Measurements from ENCODE around the gene PCNX2.

PCNX2 gene

DNA sequence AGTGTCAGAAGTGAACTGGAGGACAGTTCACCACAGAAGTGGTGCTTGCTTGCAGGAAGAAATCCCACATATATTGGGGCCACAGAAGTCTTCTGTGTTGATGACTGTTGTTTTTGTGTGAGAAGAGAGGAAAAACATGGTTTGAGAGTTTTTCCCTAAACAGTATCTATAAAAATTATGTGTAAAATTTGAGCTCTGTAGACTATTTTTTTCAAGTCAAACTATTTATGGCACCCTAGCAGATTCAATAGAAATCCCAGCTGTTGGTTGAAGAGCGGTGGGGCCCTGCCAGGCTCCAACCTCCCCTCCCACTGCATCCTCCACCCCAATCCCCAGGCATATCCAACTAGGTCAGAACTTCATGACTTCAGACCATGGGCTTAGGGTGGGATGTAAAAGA lies 283.5 kb downstream of the PCNX2 start:
- TF ChIP-seq, protein P1, sequence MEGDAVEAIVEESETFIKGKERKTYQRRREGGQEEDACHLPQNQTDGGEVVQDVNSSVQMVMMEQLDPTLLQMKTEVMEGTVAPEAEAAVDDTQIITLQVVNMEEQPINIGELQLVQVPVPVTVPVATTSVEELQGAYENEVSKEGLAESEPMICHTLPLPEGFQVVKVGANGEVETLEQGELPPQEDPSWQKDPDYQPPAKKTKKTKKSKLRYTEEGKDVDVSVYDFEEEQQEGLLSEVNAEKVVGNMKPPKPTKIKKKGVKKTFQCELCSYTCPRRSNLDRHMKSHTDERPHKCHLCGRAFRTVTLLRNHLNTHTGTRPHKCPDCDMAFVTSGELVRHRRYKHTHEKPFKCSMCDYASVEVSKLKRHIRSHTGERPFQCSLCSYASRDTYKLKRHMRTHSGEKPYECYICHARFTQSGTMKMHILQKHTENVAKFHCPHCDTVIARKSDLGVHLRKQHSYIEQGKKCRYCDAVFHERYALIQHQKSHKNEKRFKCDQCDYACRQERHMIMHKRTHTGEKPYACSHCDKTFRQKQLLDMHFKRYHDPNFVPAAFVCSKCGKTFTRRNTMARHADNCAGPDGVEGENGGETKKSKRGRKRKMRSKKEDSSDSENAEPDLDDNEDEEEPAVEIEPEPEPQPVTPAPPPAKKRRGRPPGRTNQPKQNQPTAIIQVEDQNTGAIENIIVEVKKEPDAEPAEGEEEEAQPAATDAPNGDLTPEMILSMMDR (IDR thresholded peaks at IDR 0.05): no peak

DNA sequence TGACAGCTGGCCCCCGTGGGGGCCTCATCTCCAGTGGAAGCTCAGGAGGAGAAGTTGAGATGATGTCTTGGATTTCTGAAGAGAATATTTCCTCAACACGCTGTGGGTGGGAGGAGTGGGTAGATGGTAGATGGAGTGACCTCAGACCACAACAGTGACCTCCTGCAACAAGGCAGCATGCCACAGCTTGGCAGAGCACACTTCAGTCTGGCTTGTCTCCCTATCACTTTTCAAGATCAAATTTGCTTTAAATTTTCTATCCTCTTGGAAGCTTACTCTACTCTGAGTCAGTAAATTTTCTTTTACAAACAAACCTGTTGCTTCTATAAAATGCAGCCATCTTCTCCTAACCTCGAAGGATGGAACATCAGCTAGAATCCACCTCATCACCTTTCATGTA lies 285.4 kb downstream of the PCNX2 start:
- TF ChIP-seq, protein P1 (IDR thresholded peaks at IDR 0.05): no peak

DNA sequence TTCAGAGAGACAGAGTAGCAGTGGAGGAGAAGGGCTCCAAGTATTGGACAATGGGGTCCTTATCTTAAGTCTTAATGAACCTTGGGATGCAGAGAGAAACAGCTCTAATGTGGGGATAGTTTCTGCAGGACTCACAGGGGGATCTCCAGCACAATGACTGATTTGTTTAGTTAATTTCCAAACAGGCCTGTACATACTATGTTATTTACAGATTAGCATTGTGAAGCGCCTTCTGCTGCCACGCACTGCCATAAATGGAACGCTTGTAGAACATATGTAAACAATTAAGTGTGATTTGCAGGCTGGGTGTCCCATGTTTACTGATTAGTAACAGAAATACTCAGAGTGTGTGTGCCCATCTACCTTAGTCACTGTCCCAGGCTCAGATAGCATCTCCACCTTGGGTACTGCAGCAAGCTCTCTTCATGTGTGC lies 289.0 kb downstream of the PCNX2 start:
- TF ChIP-seq, protein P1 (IDR thresholded peaks at IDR 0.05): no peak

DNA sequence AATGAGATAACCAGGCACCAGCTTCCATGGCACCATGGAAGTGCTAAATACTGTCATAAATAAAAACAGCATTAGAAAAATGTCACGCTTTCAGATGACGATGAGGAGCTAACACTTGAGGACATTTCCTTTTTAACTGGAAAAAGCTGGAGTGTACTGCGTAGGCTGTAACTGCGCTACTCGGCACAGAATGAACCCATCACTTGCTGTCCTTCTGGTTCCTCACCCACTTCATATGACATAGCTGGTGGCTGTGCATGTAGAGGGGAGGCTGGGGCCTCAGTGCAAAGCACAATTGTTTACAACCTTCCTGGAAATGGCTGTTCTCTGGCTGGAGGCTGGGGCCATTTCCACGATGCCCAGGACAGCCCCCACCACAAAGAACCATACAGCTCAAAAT lies 289.4 kb downstream of the PCNX2 start:
- TF ChIP-seq, protein P1 (IDR thresholded peaks at IDR 0.05): no peak

DNA sequence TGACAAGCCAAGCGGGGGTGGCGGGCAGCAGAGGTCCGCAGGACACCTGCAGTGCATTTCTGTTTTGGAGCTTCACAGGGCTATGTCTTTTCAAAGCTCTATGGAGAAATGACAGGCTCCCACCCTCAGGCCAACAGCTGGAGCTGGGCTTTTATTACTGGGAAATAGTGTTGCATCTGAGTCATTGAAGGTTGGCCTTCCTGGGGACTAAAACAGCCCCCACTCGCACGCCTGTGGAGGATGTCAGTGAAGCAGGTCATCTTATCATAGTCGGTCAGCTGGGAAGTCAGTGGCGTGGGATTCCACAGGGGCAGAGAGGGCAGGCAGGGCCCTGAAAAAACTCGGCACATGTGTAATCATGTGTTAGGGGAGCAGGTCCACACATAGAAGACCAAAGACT lies 289.8 kb downstream of the PCNX2 start:
- TF ChIP-seq, protein P1 (IDR thresholded peaks at IDR 0.05): no peak

DNA sequence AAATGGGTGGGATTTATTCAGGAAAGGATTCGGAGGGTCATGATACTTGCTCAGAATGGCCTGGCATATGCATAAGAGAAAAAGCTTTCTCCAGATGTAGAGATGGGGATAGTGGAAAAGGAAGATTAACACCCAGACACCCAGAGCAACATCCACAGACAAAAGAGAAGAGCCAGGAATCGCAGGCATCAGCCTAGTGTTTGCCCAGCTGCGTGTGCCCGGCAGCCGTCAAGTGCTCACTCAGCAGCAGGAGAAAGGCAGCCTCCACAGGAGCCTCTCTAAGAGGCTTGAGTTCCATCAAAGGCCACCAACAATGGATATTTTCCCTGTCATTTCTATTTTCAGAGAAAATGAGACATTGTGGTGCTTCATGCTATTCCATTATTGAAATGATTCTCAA lies 290.4 kb downstream of the PCNX2 start:
- TF ChIP-seq, protein P1 (IDR thresholded peaks at IDR 0.05): no peak

DNA sequence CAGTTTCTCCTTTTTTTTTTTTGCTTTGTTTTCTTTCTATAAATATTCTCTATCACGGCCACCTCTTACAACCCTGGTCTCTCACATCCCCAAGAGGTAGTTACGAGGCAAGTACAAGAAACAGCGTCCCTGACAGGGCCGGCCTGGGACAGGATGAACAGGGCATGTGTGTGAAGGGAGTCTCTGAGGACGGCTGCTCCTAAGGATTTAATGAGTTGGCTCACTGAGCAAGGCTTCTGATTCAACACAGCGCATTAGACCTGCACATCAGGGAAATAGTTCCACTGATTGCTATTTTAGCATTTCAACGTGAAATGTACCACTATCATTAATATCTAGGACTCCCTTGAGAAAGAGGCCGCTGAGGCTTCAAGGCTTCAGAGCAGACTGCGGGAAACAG lies 291.1 kb downstream of the PCNX2 start:
- TF ChIP-seq, protein P1 (IDR thresholded peaks at IDR 0.05): no peak

DNA sequence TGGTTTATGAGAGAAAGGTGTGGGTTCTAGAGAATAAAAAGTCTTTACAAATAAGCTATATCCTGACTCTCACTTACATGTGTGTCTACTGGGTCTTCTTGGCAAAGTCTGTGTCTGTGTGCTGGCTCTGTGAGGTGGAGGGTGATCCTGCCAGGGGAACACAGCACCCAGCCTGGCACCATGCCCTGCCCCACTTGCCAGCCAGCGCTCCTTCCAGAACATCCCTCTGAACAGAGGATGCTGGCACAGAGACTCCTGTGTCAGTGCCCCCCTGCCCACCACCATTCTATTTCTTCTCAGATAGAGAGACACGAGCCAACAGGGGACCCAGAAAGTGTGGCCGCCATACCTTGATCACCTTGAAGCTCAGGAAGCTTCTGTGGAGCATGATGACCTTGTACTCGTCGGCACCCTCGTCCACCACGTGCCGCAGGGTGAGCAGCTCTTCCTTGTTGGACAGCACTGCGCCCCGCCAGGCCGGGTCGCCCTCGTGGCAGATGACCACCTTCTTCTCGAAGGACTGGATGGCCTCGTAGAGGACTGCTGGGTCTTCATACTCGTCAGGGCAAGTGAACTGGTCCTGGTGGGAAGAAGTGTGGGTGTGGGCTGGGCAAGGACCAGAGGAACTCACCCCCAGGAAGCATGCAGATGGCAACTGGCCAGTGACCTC lies 295.4 kb downstream of the PCNX2 start:
- TF ChIP-seq, protein P1 (IDR thresholded peaks at IDR 0.05): no peak
